K562 (cell line): Measurements from ENCODE around the gene ALKBH8. TPM values are rescaled to one million over a fixed set of nuclear protein-coding genes. Genes with fewer than 3 reads are reported as not detected.
A peak's percentile ranks its signal among the peaks of the same experiment; 100 is the strongest.

ENCODE experiments used
- CAMTA2 ChIP-seq: fragments of 250-450 bp; sonication (Bioruptor Pico); conservative IDR thresholded peaks from 2 replicates; pipeline ENCODE4 v1.5.1; 2022
- CCAR2 ChIP-seq: fragments of 200-400 bp; formaldehyde crosslinking; IDR thresholded peaks from 2 replicates; pipeline ENCODE4 v1.6.1; 2017; ENCODE audit warnings: mild to moderate bottlenecking, low read depth, low read length
- FOXP1 ChIP-seq: sonication (generic); formaldehyde crosslinking; IDR thresholded peaks from 2 replicates; pipeline ENCODE4 v1.8.0; 2022; ENCODE audit warnings: mild to moderate bottlenecking, missing genetic modification reagents
- HNRNPUL1 ChIP-seq: fragments of 200-400 bp; formaldehyde crosslinking; IDR thresholded peaks from 2 replicates; pipeline ENCODE4 v1.6.1; 2017; ENCODE audit warnings: low read length
- KLF1 ChIP-seq: fragments of 450-650 bp; IDR thresholded peaks from 2 replicates; pipeline ENCODE4 v1.6.1; 2016; ENCODE audit warnings: missing genetic modification characterization, missing compliant biosample characterization
- NCOA1 ChIP-seq: fragments of 450-650 bp; IDR thresholded peaks from 2 replicates; pipeline ENCODE4 v1.6.1; 2016; ENCODE audit warnings: low read depth
- OTX1 ChIP-seq: fragments of 450-650 bp; formaldehyde crosslinking; IDR thresholded peaks from 2 replicates; pipeline ENCODE4 v1.4.0; 2022; ENCODE audit warnings: mild to moderate bottlenecking
- POLR2AphosphoS5 ChIP-seq: IDR thresholded peaks from 2 replicates; pipeline ENCODE4 v1.6.1; 2011; ENCODE audit warnings: mild to moderate bottlenecking, low read depth, low read length, moderate library complexity; ENCODE audit not compliant: control insufficient read depth, insufficient read depth
- PRDM10 ChIP-seq: fragments of 450-650 bp; IDR thresholded peaks from 2 replicates; pipeline ENCODE4 v1.6.1; 2018; ENCODE audit not compliant: partially characterized antibody
- RBBP5 ChIP-seq: fragments of 200-600 bp; sonication (generic); IDR thresholded peaks from 2 replicates; pipeline ENCODE4 v1.6.1; 2012; ENCODE audit warnings: borderline replicate concordance, mild to moderate bottlenecking, low read length, control low read depth, inconsistent platforms; ENCODE audit not compliant: insufficient read depth, poor library complexity, severe bottlenecking
- TOE1 ChIP-seq, 2 experiments: fragments of 450-650 bp in 1 of 2; sonication (generic) in 1 of 2; formaldehyde crosslinking in 1 of 2; IDR thresholded peaks; 2 replicates each; pipeline versions ENCODE4 v1.7.1 to v1.8.0; 2016 to 2022; ENCODE audit warnings: borderline replicate concordance in 2 of 2, mild to moderate bottlenecking in 2 of 2, antibody characterized with exemption in 1 of 2, inconsistent platforms in 1 of 2, low read depth in 1 of 2, missing genetic modification reagents in 1 of 2, moderate library complexity in 1 of 2
- U2AF1 ChIP-seq: fragments of 200-400 bp; formaldehyde crosslinking; optimal IDR thresholded peaks from 2 replicates; pipeline ENCODE3; 2017; ENCODE audit warnings: mild to moderate bottlenecking, low read depth, low read length, moderate library complexity
- ZC3H8 ChIP-seq: fragments of 450-650 bp; IDR thresholded peaks from 2 replicates; pipeline ENCODE4 v1.6.1; 2017
- ZKSCAN3 ChIP-seq: fragments of 250-450 bp; sonication (Bioruptor Pico); IDR thresholded peaks from 2 replicates; pipeline ENCODE4 v1.4.0; 2020
- ZNF436 ChIP-seq: fragments of 250-450, 450-650 bp; sonication (Bioruptor Pico); formaldehyde crosslinking; IDR thresholded peaks from 2 replicates; pipeline ENCODE4 v1.7.0; 2020; ENCODE audit warnings: mild to moderate bottlenecking
- ZNF57 ChIP-seq: fragments of 450-650 bp; formaldehyde crosslinking; IDR thresholded peaks from 2 replicates; pipeline ENCODE4 v1.4.0; 2020; ENCODE audit warnings: mild to moderate bottlenecking, moderate library complexity
- ZNF764 ChIP-seq: fragments of 250-450 bp; sonication (Bioruptor Pico); IDR thresholded peaks from 2 replicates; pipeline ENCODE4 v1.4.0; 2020; ENCODE audit warnings: low read depth, mild to moderate bottlenecking, moderate library complexity
- polyA plus RNA-seq, 8 experiments: library from polyadenylated mRNA; depleted of rRNA in 4 of 8; stranded (reverse) in 5 of 8; unstranded in 3 of 8; fragments of >200 nt; fragmentation: Nextera tagmentation in 2 of 8; fragmentation: Illumina TruSeq in 1 of 8; extraction: Ambion mirVana in 2 of 8; extraction: Trizol in 1 of 8; gene quantifications; 2 replicates each; pipeline versions ENCODE4 v1.2.1 to v1.2.3, GENCODE V29; 2011 to 2014; ENCODE audit warnings: inconsistent platforms in 1 of 8, missing spikeins in 1 of 8
- total RNA-seq, 7 experiments: library from RNA; depleted of rRNA in 6 of 7; stranded (reverse); fragments of >200 nt in 6 of 7; fragmentation: Illumina TruSeq in 2 of 7; extraction: Trizol in 2 of 7; gene quantifications; 2 replicates each; pipeline versions ENCODE4 v1.2.1 to v1.2.3, GENCODE V29; 2011 to 2021; ENCODE audit warnings: low replicate concordance in 1 of 7
- TF ChIP-seq, protein P1 (sequence below): fragments of 450-650 bp; formaldehyde crosslinking; IDR thresholded peaks from 2 replicates; pipeline ENCODE4 v1.4.0; 2020; ENCODE audit warnings: mild to moderate bottlenecking, moderate library complexity
- TF ChIP-seq, protein P2 (sequence below): fragments of 250-450 bp; sonication (Bioruptor Pico); IDR thresholded peaks from 2 replicates; pipeline ENCODE4 v1.8.0; 2022; ENCODE audit warnings: moderate library complexity, mild to moderate bottlenecking, inconsistent platforms
- TF ChIP-seq, protein P3 (sequence below): sonication (generic); formaldehyde crosslinking; IDR thresholded peaks from 2 replicates; pipeline ENCODE4 v1.8.0; 2022; ENCODE audit warnings: mild to moderate bottlenecking, missing genetic modification reagents

The ALKBH8 gene
- total and polyA plus RNA-seq, 9 of the 15 experiments (the other 6 are each of a cell fraction or from before 2014, with no cell fraction given): 4.3 to 14.4 (median 9.1) TPM

- TF ChIP-seq FOXP1 (peak; percentile 64; the same call in 1 of the 2 replicates), CCAR2 (no peak), HNRNPUL1 (no peak), ZKSCAN3 (CRISPR knock-in tag) (no peak), KLF1 (tag) (no peak), U2AF1 (no peak), OTX1 (CRISPR knock-in tag) (no peak), ZNF764 (CRISPR knock-in tag) (no peak), CAMTA2 (no peak), RBBP5 (peak; percentile 81), ZNF436 (CRISPR knock-in tag) (no peak), NCOA1 (no peak), ZC3H8 (no peak), ZNF57 (CRISPR knock-in tag) (no peak), TOE1 (IDR thresholded peaks at IDR 0.05; ENCODE audit: borderline replicate concordance) (0 out of 2 replicates have a peak, but pooled peaks have one; percentile 21), TOE1 (CRISPR knock-in tag; IDR thresholded peaks at IDR 0.05; ENCODE audit: borderline replicate concordance, low read depth) (no peak), POLR2AphosphoS5 (no peak), PRDM10 (no peak)
- TF ChIP-seq, protein P1, sequence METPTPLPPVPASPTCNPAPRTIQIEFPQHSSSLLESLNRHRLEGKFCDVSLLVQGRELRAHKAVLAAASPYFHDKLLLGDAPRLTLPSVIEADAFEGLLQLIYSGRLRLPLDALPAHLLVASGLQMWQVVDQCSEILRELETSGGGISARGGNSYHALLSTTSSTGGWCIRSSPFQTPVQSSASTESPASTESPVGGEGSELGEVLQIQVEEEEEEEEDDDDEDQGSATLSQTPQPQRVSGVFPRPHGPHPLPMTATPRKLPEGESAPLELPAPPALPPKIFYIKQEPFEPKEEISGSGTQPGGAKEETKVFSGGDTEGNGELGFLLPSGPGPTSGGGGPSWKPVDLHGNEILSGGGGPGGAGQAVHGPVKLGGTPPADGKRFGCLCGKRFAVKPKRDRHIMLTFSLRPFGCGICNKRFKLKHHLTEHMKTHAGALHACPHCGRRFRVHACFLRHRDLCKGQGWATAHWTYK (CRISPR knock-in tag): no peak; the same call in 1 of the 2 replicates
- TF ChIP-seq, protein P2, sequence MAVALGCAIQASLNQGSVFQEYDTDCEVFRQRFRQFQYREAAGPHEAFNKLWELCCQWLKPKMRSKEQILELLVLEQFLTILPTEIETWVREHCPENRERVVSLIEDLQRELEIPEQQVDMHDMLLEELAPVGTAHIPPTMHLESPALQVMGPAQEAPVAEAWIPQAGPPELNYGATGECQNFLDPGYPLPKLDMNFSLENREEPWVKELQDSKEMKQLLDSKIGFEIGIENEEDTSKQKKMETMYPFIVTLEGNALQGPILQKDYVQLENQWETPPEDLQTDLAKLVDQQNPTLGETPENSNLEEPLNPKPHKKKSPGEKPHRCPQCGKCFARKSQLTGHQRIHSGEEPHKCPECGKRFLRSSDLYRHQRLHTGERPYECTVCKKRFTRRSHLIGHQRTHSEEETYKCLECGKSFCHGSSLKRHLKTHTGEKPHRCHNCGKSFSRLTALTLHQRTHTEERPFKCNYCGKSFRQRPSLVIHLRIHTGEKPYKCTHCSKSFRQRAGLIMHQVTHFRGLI: no peak
- TF ChIP-seq, protein P3, sequence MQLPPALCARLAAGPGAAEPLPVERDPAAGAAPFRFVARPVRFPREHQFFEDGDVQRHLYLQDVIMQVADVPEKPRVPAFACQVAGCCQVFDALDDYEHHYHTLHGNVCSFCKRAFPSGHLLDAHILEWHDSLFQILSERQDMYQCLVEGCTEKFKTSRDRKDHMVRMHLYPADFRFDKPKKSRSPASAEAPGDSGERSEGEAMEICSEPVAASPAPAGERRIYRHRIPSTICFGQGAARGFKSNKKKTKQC (CRISPR knock-in tag): 0 out of 2 replicates have a peak, but pooled peaks have one; percentile 12
Observed at GRCh38 chr11:107565219-107565937, at the start of gene ALKBH8 (continued).
